Panc1 (cell line): ENCODE data around the gene INAFM2.

ENCODE experiments used
- CTCF ChIP-seq: fragments of 450-650 bp; IDR thresholded peaks from 2 replicates; pipeline ENCODE4 v1.5.1; 2017; ENCODE audit warnings: mild to moderate bottlenecking
- POLR2AphosphoS5 ChIP-seq: IDR thresholded peaks from 2 replicates; pipeline ENCODE4 v1.6.1; 2012; ENCODE audit warnings: mild to moderate bottlenecking, low read depth, low read length, moderate library complexity
- REST ChIP-seq, 2 experiments: IDR thresholded peaks; 2 replicates each; pipeline ENCODE4 v1.6.1; 2011 to 2012; ENCODE audit warnings: low read depth in 2 of 2, control low read depth in 1 of 2, low read length in 1 of 2, mild to moderate bottlenecking in 1 of 2, moderate library complexity in 1 of 2; ENCODE audit not compliant: insufficient read depth in 1 of 2
- SIN3A ChIP-seq: IDR thresholded peaks from 2 replicates; pipeline ENCODE4 v1.6.1; 2012; ENCODE audit warnings: low read depth, mild to moderate bottlenecking, low read length, moderate library complexity, borderline replicate concordance; ENCODE audit not compliant: insufficient read depth

- TF ChIP-seq CTCF (no peak), SIN3A (no peak), POLR2AphosphoS5 (no peak), REST (IDR thresholded peaks at IDR 0.05; ENCODE audit: insufficient read depth in 1 of 2, low read depth in 2 of 2, low read length in 1 of 2) (no peak)
Observed at GRCh38 chr15:40314723-40315276, 8.7 kb upstream of the INAFM2 start.
